ENCODE measurements around the gene CCDC116.

The CCDC116 gene

GRCh38 chr22:21661991-21662390, 29.4 kb downstream of the CCDC116 start:
- in situ Hi-C loops (cut with MboI; ENCODE audit: low sequenced_read_pairs, unreplicated experiment): no loop called here
- TF ChIP-seq, protein P1, sequence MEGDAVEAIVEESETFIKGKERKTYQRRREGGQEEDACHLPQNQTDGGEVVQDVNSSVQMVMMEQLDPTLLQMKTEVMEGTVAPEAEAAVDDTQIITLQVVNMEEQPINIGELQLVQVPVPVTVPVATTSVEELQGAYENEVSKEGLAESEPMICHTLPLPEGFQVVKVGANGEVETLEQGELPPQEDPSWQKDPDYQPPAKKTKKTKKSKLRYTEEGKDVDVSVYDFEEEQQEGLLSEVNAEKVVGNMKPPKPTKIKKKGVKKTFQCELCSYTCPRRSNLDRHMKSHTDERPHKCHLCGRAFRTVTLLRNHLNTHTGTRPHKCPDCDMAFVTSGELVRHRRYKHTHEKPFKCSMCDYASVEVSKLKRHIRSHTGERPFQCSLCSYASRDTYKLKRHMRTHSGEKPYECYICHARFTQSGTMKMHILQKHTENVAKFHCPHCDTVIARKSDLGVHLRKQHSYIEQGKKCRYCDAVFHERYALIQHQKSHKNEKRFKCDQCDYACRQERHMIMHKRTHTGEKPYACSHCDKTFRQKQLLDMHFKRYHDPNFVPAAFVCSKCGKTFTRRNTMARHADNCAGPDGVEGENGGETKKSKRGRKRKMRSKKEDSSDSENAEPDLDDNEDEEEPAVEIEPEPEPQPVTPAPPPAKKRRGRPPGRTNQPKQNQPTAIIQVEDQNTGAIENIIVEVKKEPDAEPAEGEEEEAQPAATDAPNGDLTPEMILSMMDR (IDR thresholded peaks at IDR 0.05; ENCODE audit: borderline replicate concordance, control extremely low read depth, extremely low read depth, insufficient read depth, missing control alignments): no peak
- no peak for DNase-seq (ENCODE audit: low spot score)

DNA sequence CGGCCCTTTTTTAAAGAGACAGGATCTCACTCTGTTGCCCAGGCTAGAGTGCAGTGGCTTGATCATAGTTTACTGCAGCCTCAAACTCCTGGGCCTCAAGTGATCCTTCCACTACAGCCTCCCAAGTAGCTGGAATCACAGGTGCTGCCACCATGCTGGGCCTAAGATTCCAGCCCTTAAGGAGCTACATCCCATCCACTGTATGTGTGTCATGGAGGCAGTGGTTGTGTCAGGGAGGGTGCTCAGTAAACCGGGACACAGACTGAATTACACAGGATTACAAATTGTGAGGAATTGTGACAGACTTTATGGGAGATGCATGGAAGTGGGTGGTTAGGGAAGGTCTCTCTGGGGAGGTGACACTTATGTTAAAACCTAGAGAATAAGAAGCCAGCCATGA, 31.2 kb downstream of the CCDC116 start:
- DNase-seq (ENCODE audit: low spot score): no peak
- in situ Hi-C loops (cut with MboI; ENCODE audit: low sequenced_read_pairs, unreplicated experiment): no loop called here
- TF ChIP-seq, protein P1 (IDR thresholded peaks at IDR 0.05; ENCODE audit: borderline replicate concordance, control extremely low read depth, extremely low read depth, insufficient read depth, missing control alignments): no peak

DNA sequence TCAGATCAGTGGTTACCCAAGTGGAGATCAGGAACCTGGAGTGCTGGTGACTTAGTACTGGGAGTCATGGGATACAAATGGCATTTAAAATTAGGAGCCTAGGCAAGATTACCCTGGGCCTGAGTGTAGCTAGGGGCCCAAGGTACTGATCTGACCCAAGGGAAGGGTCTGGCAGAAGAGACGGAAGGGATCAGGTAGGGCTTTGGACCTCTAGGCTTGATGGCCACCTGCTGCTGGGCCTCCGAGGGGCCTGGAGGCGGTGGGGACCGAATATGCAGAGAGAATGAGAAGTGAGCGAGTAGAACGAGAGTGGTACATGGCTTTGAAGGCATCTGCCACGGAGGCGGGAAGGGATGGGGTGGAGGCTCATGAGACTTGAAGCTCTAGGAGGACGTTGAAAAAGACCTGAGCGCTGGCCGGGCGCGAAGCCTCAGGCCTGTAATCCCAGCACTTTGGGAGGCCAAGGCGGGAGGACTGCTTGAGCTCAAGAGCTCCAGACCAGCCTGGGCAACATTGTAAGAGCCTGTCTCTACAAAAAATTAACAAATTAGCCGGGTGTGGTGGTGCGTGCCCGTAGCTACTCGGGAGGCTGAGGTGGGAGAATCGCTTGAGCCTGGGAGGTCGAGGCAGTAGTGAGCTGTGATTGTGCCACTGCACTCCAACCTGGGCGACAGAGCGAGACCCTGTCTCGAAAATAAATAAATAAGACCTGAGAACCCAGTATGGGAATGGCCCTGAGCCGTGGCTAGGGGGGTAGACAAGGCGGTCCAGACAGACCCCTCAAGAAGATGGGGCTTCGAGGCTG, 32.7 kb downstream of the CCDC116 start:
- in situ Hi-C loops (cut with MboI; ENCODE audit: low sequenced_read_pairs, unreplicated experiment): no loop called here
- no peak for DNase-seq (ENCODE audit: low spot score)
- TF ChIP-seq, protein P1 (IDR thresholded peaks at IDR 0.05; ENCODE audit: borderline replicate concordance, control extremely low read depth, extremely low read depth, insufficient read depth, missing control alignments): no peak

- in situ Hi-C loops (cut with MboI; ENCODE audit: low sequenced_read_pairs, unreplicated experiment): no loop called here
- TF ChIP-seq, protein P1 (IDR thresholded peaks at IDR 0.05; ENCODE audit: borderline replicate concordance, control extremely low read depth, extremely low read depth, insufficient read depth, missing control alignments): no peak
- DNase-seq (ENCODE audit: low spot score): no peak
Measured at GRCh38 chr22:21666786-21667185, 34.2 kb downstream of the CCDC116 start.

DNA sequence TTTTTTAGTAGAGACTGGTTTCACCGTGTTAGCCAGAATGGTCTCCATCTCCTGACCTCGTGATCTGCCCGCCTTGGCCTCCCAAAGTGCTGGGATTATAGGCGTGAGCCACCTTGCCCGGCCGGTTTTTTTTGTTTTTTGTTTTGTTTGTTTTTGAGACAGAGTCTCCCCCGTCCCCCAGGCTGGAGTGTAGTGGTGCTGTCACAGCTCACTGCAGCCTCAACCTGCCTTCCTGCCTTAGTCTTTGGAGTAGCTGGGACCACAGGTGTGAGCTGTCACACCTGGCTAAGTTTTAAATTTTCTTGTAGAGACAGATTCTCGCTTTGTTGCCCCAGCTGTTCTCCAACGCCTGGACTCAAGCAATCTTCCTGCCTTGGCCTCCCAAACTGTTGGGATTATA, 36.5 kb downstream of the CCDC116 start:
- TF ChIP-seq, protein P1 (IDR thresholded peaks at IDR 0.05; ENCODE audit: borderline replicate concordance, control extremely low read depth, extremely low read depth, insufficient read depth, missing control alignments): no peak
- no peak for DNase-seq (ENCODE audit: low spot score)
- in situ Hi-C loops (cut with MboI; ENCODE audit: low sequenced_read_pairs, unreplicated experiment): no loop called here

GRCh38 chr22:21672107-21672629, 39.6 kb downstream of the CCDC116 start:
- in situ Hi-C loops (cut with MboI; ENCODE audit: low sequenced_read_pairs, unreplicated experiment): no loop called here
- TF ChIP-seq, protein P1 (IDR thresholded peaks at IDR 0.05; ENCODE audit: borderline replicate concordance, control extremely low read depth, extremely low read depth, insufficient read depth, missing control alignments): no peak
- no peak for DNase-seq (ENCODE audit: low spot score)
